Effector memory CD8-positive, alpha-beta T cell (primary cell): ENCODE data around the gene TLR7.

Experiments used
- ATAC-seq: fragments of 150-1000 bp; cut with Tn5 transposase; replicated peaks from 2 replicates; pipeline ENCODE4 v1.10.0; 2021; ENCODE audit warnings: mild to moderate bottlenecking, moderate library complexity
- DNase-seq, 3 experiments: peaks; one replicate each; pipeline ENCODE4 v3.0.0; 2021
- H3K27ac Mint-ChIP-seq, 2 donors: one replicate each; pipeline ENCODE4 v1.8.0; 2022; ENCODE audit warnings: mild to moderate bottlenecking in 2 of 2, mixed read lengths in 2 of 2, moderate library complexity in 2 of 2
- H3K27me3 Mint-ChIP-seq, 2 donors: one replicate each; pipeline ENCODE4 v1.8.0; 2022; ENCODE audit warnings: mixed read lengths in 2 of 2
- H3K36me3 Mint-ChIP-seq: one replicate; pipeline ENCODE4 v1.8.0; 2022; ENCODE audit warnings: mild to moderate bottlenecking, moderate library complexity, mixed read lengths; ENCODE audit not compliant: insufficient read depth
- H3K4me1 Mint-ChIP-seq, 2 donors: one replicate each; pipeline ENCODE4 v1.8.0; 2022; ENCODE audit warnings: low read depth in 2 of 2, mixed read lengths in 2 of 2
- H3K4me3 Mint-ChIP-seq, 2 donors: one replicate each; pipeline ENCODE4 v1.8.0; 2022; ENCODE audit warnings: mild to moderate bottlenecking in 2 of 2, mixed read lengths in 2 of 2, moderate library complexity in 2 of 2
- H3K9me3 Mint-ChIP-seq, 2 donors: one replicate each; pipeline ENCODE4 v1.8.0; 2022; ENCODE audit warnings: mixed read lengths in 2 of 2

TLR7 gene

GRCh38 chrX:12895866-12896265, 29.0 kb downstream of the TLR7 start:
- no peak overlapping the region for H3K27ac Mint-ChIP-seq
- no peaks in the 10 kb centered on the region for H3K4me1 Mint-ChIP-seq
- no peaks in the 10 kb centered on the region for H3K27me3 Mint-ChIP-seq
- H3K36me3 Mint-ChIP-seq: no peaks in the 10 kb centered on the region
- no peak overlapping the region for H3K4me3 Mint-ChIP-seq
- DNase-seq (no peak), ATAC-seq (no peak)
- H3K9me3 Mint-ChIP-seq: no peaks in the 10 kb centered on the region

- Mint-ChIP-seq H3K27me3 (no peaks in the 10 kb centered on the region), H3K4me3 (no peak overlapping the region), H3K9me3 (no peaks in the 10 kb centered on the region), H3K4me1 (peaks cover 0 to 3% of the 10 kb centered on the region in 2 donors), H3K27ac (no peak overlapping the region), H3K36me3 (no peaks in the 10 kb centered on the region)
- no peak for ATAC-seq
- DNase-seq: no peak
These were observed 30.1 kb downstream of the TLR7 start for GRCh38 chrX:12896935-12897334.

GRCh38 chrX:12898073-12898472, 31.2 kb downstream of the TLR7 start:
- Mint-ChIP-seq H3K36me3 (no peaks in the 10 kb centered on the region), H3K27ac (no peak overlapping the region), H3K4me1 (peaks cover 0 to 3% of the 10 kb centered on the region in 2 donors), H3K4me3 (no peak overlapping the region), H3K9me3 (no peaks in the 10 kb centered on the region), H3K27me3 (no peaks in the 10 kb centered on the region)
- DNase-seq (no peak), ATAC-seq (no peak)

GRCh38 chrX:12899506-12899905, 32.6 kb downstream of the TLR7 start:
- peaks cover 0 to 3% of the 10 kb centered on the region in 2 donors for H3K4me1 Mint-ChIP-seq
- no peak overlapping the region for H3K4me3 Mint-ChIP-seq
- ATAC-seq: no peak
- H3K9me3 Mint-ChIP-seq: no peaks in the 10 kb centered on the region
- no peaks in the 10 kb centered on the region for H3K27me3 Mint-ChIP-seq
- DNase-seq: no peak
- no peak overlapping the region for H3K27ac Mint-ChIP-seq
- no peaks in the 10 kb centered on the region for H3K36me3 Mint-ChIP-seq

- ATAC-seq (peak; percentile 63), DNase-seq (peak; percentile 45 to 57 (median 53))
- peaks cover 0 to 3% of the 10 kb centered on the region in 2 donors for H3K4me1 Mint-ChIP-seq
- H3K4me3 Mint-ChIP-seq: no peak overlapping the region
- no peak overlapping the region for H3K27ac Mint-ChIP-seq
- H3K27me3 Mint-ChIP-seq: no peaks in the 10 kb centered on the region
- no peaks in the 10 kb centered on the region for H3K36me3 Mint-ChIP-seq
- H3K9me3 Mint-ChIP-seq: no peaks in the 10 kb centered on the region
These were observed 34.6 kb downstream of the TLR7 start for GRCh38 chrX:12901486-12901885.

- no peaks in the 10 kb centered on the region for H3K27me3 Mint-ChIP-seq
- no peak overlapping the region for H3K27ac Mint-ChIP-seq
- no peak overlapping the region for H3K4me3 Mint-ChIP-seq
- ATAC-seq: no peak
- DNase-seq: no peak
- no peaks in the 10 kb centered on the region for H3K36me3 Mint-ChIP-seq
- H3K9me3 Mint-ChIP-seq: no peaks in the 10 kb centered on the region
- peaks cover 0 to 3% of the 10 kb centered on the region in 2 donors for H3K4me1 Mint-ChIP-seq
These were observed 36.8 kb downstream of the TLR7 start for GRCh38 chrX:12903646-12904045.

GRCh38 chrX:12906046-12906761, 39.3 kb downstream of the TLR7 start, which contains the start of gene TLR8:
Gene TLR8 (plus strand): TSS chrX:12906620. CDS start chrX:12906707, 87 bp downstream.
- Mint-ChIP-seq H3K4me3 (no peak within 1 kb of the TSS), H3K36me3 (no peaks in the 10 kb centered on the region), H3K27ac (no peak within 1 kb of the TSS), H3K27me3 (no peaks in the 10 kb centered on the region), H3K9me3 (no peaks in the 10 kb centered on the region), H3K4me1 (peaks cover 1 to 3% of the 10 kb centered on the region in 2 donors)
- DNase-seq (no peak), ATAC-seq (no peak)

- peaks cover 0 to 2% of the 10 kb centered on the region in 2 donors for H3K4me1 Mint-ChIP-seq
- no peaks in the 10 kb centered on the region for H3K9me3 Mint-ChIP-seq
- ATAC-seq: no peak
- no peak overlapping the region for H3K27ac Mint-ChIP-seq
- H3K27me3 Mint-ChIP-seq: no peaks in the 10 kb centered on the region
- H3K4me3 Mint-ChIP-seq: no peak overlapping the region
- peaks cover 4% of the 10 kb centered on the region for H3K36me3 Mint-ChIP-seq
- DNase-seq: no peak
These were observed 43.7 kb downstream of the TLR7 start for GRCh38 chrX:12910423-12911121.

- no peak for ATAC-seq
- H3K27me3 Mint-ChIP-seq: no peaks in the 10 kb centered on the region
- no peaks in the 10 kb centered on the region for H3K9me3 Mint-ChIP-seq
These were observed 44.2 kb downstream of the TLR7 start for GRCh38 chrX:12911122-12911470.

GRCh38 chrX:12912791-12913482, 46.1 kb downstream of the TLR7 start:
- H3K27ac Mint-ChIP-seq: no peak overlapping the region
- H3K36me3 Mint-ChIP-seq: peaks cover 4% of the 10 kb centered on the region
- peaks cover 0 to 2% of the 10 kb centered on the region in 2 donors for H3K4me1 Mint-ChIP-seq
- DNase-seq (no peak), ATAC-seq (no peak)
- no peaks in the 10 kb centered on the region for H3K27me3 Mint-ChIP-seq
- no peaks in the 10 kb centered on the region for H3K9me3 Mint-ChIP-seq
- no peak overlapping the region for H3K4me3 Mint-ChIP-seq

More at GRCh38 chrX:12911122-12911470, 44.2 kb downstream of the TLR7 start:
- peaks cover 0 to 2% of the 10 kb centered on the region in 2 donors for H3K4me1 Mint-ChIP-seq
- H3K27ac Mint-ChIP-seq: no peak overlapping the region
- no peak for DNase-seq
- peaks cover 4% of the 10 kb centered on the region for H3K36me3 Mint-ChIP-seq
- H3K4me3 Mint-ChIP-seq: no peak overlapping the region

GRCh38 chrX:12917753-12918152, 50.9 kb downstream of the TLR7 start:
- no peaks in the 10 kb centered on the region for H3K27me3 Mint-ChIP-seq
- H3K36me3 Mint-ChIP-seq: peaks cover 4% of the 10 kb centered on the region
- no peak overlapping the region for H3K4me3 Mint-ChIP-seq
- peaks cover 3 to 8% of the 10 kb centered on the region in 2 donors for H3K4me1 Mint-ChIP-seq
- DNase-seq: no peak
- H3K9me3 Mint-ChIP-seq: no peaks in the 10 kb centered on the region
- ATAC-seq: no peak
- no peak overlapping the region for H3K27ac Mint-ChIP-seq

- Mint-ChIP-seq H3K9me3 (no peaks in the 10 kb centered on the region), H3K4me3 (peak overlapping the region in 1 of 2 donors; percentile 27), H3K36me3 (peaks cover 4% of the 10 kb centered on the region), H3K4me1 (peaks cover 3 to 8% of the 10 kb centered on the region in 2 donors), H3K27me3 (peaks cover 0 to 2% of the 10 kb centered on the region in 2 donors), H3K27ac (no peak overlapping the region)
- no peak for DNase-seq
- peak; percentile 76 for ATAC-seq
These were observed 52.2 kb downstream of the TLR7 start for GRCh38 chrX:12919051-12919450.

- Mint-ChIP-seq H3K4me1 (peaks cover 3 to 8% of the 10 kb centered on the region in 2 donors), H3K36me3 (peaks cover 4% of the 10 kb centered on the region), H3K27ac (no peak overlapping the region), H3K27me3 (peaks cover 4 to 7% of the 10 kb centered on the region in 2 donors), H3K9me3 (no peaks in the 10 kb centered on the region), H3K4me3 (no peak overlapping the region)
- ATAC-seq: no peak
- no peak for DNase-seq
These were observed 52.7 kb downstream of the TLR7 start for GRCh38 chrX:12919620-12920019.
